GM19438 (cell line): ENCODE data around the gene SLC2A6.

ENCODE experiments used
- ATAC-seq: cut with Tn5 transposase; IDR thresholded peaks from one replicate; pipeline ENCODE4 v1.9.1; 2021; ENCODE audit warnings: low read depth; ENCODE audit not compliant: unreplicated experiment

The SLC2A6 gene

GRCh38 chr9:133441571-133441970 lies 37.3 kb downstream of the SLC2A6 start:
- ATAC-seq: no peak

GRCh38 chr9:133440874-133441273 lies 38.0 kb downstream of the SLC2A6 start:
- peak; percentile 79 for ATAC-seq

GRCh38 chr9:133439337-133439736 lies 39.6 kb downstream of the SLC2A6 start:
- no peak for ATAC-seq

GRCh38 chr9:133437753-133438531 lies 41.0 kb downstream of the SLC2A6 start:
- ATAC-seq: no peak

- no peak for ATAC-seq
Measured at GRCh38 chr9:133436681-133437080, 42.2 kb downstream of the SLC2A6 start.

- no peak for ATAC-seq
Measured at GRCh38 chr9:133433351-133433843, 45.5 kb downstream of the SLC2A6 start.

GRCh38 chr9:133430244-133430643 lies 48.7 kb downstream of the SLC2A6 start:
- ATAC-seq: no peak

GRCh38 chr9:133429641-133430161 lies 49.2 kb downstream of the SLC2A6 start:
- ATAC-seq: no peak

- no peak for ATAC-seq
Measured at GRCh38 chr9:133429214-133429613, 49.7 kb downstream of the SLC2A6 start.

- ATAC-seq: no peak
Measured at GRCh38 chr9:133428617-133429101, 50.2 kb downstream of the SLC2A6 start.

GRCh38 chr9:133427658-133428348 lies 51.1 kb downstream of the SLC2A6 start:
- no peak for ATAC-seq

GRCh38 chr9:133426011-133426410 lies 52.9 kb downstream of the SLC2A6 start:
- ATAC-seq: no peak

GRCh38 chr9:133425049-133425632 lies 53.8 kb downstream of the SLC2A6 start:
- no peak for ATAC-seq

- ATAC-seq: no peak
Measured at GRCh38 chr9:133424187-133424586, 54.7 kb downstream of the SLC2A6 start.

GRCh38 chr9:133423216-133423615 lies 55.7 kb downstream of the SLC2A6 start:
- no peak for ATAC-seq

- no peak for ATAC-seq
Measured at GRCh38 chr9:133421615-133422542, 57.0 kb downstream of the SLC2A6 start, which contains the start of gene ADAMTS13. TSS of gene ADAMTS13 (plus strand) at chr9:133422367. CDS start at chr9:133422444, 77 bp downstream.
